GM19239 (cell line): ENCODE results near the gene ST14.

Experiments
- DNase-seq: peaks from one replicate; pipeline ENCODE4 v3.0.0; 2011; ENCODE audit warnings: low spot score; ENCODE audit not compliant: insufficient read length
- FAIRE-seq: peaks from 2 replicates; lab custom pipeline; 2011; peaks lifted over from hg19 to GRCh38; lab: Jason Lieb, UNC

ST14 gene

GRCh38 chr11:130159657-130160497 lies at the start of gene ST14:
Gene ST14 (plus strand): TSS chr11:130159782. CDS start chr11:130159980, 198 bp downstream.
- no peak for DNase-seq
- FAIRE-seq = no peak

- FAIRE-seq (no peak), DNase-seq (no peak)
These were observed 49.1 kb upstream of the ST14 start for GRCh38 chr11:130110339-130111108.

DNA sequence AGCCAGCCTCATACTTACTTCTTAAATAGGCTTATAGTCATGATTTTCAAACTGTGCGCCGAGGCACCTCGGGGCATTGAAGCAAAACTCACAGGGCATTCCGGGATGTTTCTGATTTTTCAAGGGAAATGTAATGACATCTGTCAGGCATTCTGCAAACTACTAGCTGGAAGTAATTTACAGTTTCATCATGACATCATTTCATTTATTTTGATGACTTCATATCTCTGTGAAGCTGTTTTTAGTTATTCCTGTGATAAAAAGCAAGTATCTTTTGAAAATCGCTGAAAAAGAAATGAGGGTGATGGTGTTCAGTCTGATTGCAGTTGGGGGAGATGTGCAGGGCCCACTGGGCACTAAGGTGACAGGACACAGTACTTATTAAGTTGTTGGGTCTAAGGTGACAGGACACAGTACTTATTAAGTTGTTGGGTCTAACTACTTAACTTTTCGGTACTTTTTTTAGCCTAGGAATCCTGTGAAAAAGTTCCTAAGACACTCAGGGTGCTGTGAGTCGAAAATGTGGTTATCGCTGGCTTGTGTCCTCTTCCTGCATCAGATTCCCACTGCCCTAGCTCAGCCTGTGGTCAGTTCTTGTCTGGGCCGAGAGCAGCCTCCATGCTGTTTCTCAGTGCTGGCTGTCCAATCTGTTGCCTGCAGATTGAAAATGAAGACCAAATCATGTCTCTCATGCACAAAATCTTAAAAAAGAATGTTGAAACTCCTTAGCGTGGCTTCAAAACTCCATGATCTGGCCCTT lies 47.3 kb upstream of the ST14 start:
- no peak for DNase-seq
- FAIRE-seq = no peak

DNA sequence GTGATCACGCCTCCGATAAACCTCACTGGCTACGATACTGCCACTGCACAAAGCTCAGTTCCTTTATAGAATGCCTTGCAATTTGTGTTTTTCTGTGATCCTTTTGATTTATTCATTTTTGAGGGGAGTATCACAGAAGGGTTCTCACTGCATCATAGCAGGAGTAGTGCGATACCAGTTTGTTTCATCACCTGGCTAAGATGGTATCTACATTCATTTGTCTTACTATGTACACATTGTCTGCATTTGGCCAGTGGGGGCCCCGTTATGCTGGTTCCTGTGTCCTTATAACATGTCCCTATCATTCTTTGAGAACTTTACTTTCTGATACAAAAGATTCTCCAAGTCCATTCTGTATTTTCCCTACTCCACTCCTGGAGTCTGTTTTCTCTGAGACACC lies 45.3 kb upstream of the ST14 start:
- no peak for DNase-seq
- FAIRE-seq = no peak

- no peak for DNase-seq
These were observed 44.9 kb upstream of the ST14 start for GRCh38 chr11:130114726-130115125.

DNA sequence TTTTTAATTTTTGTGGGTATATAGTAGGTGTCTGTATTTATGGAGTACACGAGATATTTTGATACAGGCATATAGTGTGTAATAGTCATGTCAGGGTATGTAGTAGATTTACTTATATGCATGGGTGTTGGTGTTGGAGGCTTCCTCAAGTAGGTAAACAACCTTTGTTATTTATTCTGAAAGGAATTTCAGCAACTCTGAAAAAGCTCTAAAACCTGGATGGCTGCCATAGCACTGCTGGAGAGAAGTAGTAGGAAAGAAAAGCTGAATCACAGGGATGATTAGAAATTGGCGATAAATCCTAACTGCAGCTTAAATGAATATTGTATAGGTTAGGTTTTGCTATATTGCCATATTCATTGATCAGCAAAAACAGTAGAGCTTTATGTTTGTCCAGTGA lies 44.4 kb upstream of the ST14 start:
- FAIRE-seq = no peak
- no peak for DNase-seq

More at GRCh38 chr11:130114726-130115125, 44.9 kb upstream of the ST14 start:
- no peak for FAIRE-seq

DNA sequence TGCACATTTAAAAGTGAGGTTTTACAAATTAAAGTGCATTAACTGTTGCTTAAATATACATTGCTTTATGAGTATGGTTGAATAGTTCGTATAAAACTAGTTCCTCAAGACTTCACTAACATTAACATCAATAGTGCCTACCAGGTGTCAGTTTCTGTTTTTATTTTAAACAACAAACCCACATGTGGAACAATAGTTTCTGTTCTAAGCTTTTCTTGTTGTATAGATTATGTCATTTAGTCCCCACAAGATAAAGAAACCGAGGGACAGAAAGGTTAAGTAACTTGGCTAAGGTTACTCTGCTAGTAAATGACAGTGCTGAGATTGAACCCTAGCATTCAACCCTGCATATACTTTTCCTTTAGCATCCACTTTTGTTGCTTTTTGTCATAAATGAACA lies 41.4 kb upstream of the ST14 start:
- FAIRE-seq (peak; percentile 73), DNase-seq (peak; percentile 13)

DNA sequence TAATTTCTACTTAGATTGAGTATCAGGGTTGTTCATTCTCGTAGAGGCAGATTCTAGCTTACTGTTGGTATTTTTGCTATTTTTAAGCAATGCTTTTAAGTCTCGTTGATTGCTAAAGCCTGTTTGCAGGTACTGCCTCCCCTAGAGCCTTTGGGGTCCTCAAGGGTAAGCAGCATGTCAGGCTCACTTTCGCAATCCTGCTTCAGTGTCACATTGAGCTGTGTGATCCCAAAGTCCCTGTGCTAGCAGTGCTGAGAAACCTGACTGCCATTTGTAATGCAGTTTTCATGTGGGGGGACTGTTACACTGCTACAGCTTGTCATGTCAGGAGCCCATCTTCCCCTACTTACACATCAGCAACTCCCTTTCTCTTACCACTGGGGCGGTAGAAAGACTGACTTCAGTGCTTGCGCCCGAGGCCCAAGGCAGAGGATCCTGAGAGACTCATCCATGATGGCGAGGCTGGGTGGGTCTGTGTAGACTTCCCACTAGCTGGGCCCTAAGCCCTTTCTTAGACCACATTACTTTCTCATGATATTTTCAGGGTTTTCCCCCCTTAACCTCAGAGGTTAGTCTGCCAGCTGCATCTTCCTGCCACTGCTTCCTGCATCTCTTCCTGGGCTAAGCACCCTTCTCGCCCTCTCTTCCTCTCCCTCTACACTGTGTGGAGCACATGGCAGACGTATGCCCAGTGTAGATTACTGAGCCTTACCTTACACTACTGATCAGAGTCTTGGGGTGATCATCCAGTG lies 40.8 kb upstream of the ST14 start:
- no peak for DNase-seq

DNA sequence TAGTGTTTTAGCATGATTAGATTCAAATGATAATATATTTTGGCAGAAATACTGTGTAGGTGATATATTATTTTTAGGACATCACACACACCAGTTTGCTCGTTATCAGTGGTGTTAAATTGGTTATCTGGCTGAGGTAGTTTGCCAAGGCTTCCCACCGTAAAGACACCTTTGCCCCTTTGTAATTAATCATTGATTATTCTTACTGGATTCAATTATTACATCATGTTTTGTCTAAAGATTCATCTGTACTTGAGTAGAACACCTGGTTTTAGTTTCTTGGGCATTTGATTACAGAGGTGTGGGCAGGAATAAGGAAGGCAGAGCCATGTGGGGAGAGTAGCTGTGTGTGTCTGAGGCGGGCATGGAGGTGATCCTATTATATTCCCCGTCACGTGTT lies 39.5 kb upstream of the ST14 start:
- no peak for FAIRE-seq

More for the DNA sequence above, 40.8 kb upstream of the ST14 start:
- no peak for FAIRE-seq

GRCh38 chr11:130121445-130121978 lies 38.1 kb upstream of the ST14 start:
- no peak for FAIRE-seq
- DNase-seq = no peak

More for the DNA sequence above, 39.5 kb upstream of the ST14 start:
- DNase-seq = no peak

DNA sequence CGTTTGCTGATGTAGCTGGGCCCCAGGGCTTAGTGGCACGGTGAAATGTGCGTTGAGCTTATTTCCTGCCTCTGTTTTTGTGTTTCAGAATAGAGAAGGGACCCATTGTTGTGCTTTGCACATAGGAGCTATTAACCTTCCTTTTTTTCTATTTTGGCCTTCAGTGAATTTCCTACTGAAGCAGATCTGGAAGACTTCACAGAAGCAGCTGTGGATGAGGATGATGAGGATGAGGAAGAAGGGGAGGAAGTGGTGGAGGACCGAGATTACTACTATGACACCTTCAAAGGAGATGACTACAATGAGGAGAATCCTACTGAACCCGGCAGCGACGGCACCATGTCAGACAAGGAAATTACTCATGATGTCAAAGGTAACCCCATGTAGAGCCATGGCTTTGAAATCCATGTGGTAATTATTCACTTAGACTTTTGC lies 37.4 kb upstream of the ST14 start:
- no peak for DNase-seq
- FAIRE-seq = no peak

DNA sequence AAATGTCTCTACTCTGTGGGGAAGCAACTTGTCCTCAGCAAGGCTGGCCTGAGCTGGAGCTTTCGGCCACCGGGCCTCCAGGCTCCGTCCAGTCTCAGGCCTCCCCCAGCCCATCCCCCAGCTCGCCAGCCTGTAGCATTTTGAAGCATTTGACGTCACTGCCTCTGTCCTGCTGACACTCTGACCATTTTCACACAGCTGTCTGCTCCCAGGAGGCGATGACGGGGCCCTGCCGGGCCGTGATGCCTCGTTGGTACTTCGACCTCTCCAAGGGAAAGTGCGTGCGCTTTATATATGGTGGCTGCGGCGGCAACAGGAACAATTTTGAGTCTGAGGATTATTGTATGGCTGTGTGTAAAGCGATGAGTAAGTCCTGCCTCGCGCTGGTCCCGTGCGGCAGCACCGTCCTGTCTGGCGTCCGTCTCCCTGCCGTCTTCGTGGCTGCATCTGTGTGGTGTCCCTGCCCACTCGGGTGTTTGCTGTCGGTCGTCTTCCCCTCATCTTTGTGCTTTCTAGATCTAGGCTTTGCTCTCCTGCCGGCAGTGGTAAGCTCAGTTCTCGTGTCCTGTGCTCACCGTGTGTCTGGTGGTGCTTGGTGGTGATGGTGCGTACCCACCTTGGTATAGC lies 36.1 kb upstream of the ST14 start:
- FAIRE-seq = no peak
- DNase-seq = no peak

DNA sequence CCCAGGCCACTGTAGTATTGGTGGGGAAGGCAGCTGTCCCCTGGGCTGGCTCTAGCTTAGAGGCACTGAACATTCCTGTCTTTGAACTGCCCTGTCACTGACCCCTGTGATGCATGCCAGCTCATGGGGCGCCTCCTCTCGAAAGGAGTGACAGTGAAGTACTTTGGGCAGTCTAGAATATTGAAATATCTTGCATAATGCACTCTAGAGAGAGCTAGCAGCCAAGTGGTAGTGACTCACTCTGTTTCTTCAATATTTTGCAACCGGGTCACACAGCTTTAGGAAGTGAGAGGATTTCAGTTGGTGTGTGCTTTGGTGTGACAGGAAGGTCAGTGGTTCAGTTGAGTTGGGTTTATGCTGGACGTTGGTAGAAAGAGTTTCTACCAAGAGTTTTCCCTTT lies 35.5 kb upstream of the ST14 start:
- FAIRE-seq (no peak), DNase-seq (no peak)

- FAIRE-seq = no peak
- no peak for DNase-seq
These were observed 33.9 kb upstream of the ST14 start for GRCh38 chr11:130125638-130126037.

DNA sequence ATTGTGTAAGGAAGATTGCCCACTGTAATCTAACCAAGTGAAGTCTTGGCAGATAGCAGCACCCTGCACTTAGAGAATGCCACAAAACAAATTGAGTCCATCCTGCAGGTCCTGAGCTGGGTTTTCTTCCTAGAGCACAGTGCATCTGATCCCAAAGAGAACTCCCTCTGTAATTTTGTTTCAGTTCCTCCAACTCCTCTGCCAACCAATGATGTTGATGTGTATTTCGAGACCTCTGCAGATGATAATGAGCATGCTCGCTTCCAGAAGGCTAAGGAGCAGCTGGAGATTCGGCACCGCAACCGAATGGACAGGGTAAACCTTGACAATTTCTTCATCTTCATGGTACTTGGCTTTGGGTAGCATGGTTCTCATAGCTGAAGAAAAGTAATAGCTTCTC lies 33.1 kb upstream of the ST14 start:
- FAIRE-seq = no peak
- no peak for DNase-seq

GRCh38 chr11:130127509-130127908 lies 32.1 kb upstream of the ST14 start:
- DNase-seq (no peak), FAIRE-seq (no peak)

DNA sequence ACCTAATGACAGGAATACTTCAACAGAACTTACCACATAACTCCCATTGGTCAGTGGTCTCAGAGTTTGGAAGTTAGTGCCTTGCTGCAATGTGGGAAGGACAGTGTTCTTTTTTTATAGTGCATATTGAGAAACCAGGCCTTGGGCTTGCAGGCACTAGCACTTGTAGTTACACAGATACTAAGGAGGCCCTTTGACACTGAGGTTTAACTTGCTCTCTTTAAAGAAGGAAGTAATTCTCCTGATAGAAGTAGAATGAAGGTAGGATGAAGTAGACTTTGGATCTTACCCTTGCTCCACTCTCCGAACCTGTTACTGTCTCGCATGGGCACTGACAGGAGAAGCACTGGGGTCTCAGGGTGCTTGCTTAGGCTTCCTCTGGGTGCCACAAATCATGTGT lies 31.0 kb upstream of the ST14 start:
- FAIRE-seq (no peak), DNase-seq (no peak)

- FAIRE-seq = no peak
- no peak for DNase-seq
These were observed 29.7 kb upstream of the ST14 start for GRCh38 chr11:130129922-130130321.
